Endodermal cell (in vitro differentiated cells): ENCODE measurements around the gene IFNAR2. TPM values are rescaled to one million over a fixed set of nuclear protein-coding genes. Genes with fewer than 3 reads are reported as not detected.

Experiments
- DNase-seq: peaks from one replicate; pipeline ENCODE4 v3.0.0-alpha.2; 2017
- H3K27ac ChIP-seq: 2 replicates; pipeline ENCODE4 v1.5.1; 2013; ENCODE audit warnings: mild to moderate bottlenecking, low read depth, low read length, moderate library complexity
- H3K27me3 ChIP-seq: 2 replicates; pipeline ENCODE4 v1.6.1; 2013; ENCODE audit warnings: mild to moderate bottlenecking, low read length, moderate library complexity; ENCODE audit not compliant: insufficient read depth, control insufficient read depth, poor library complexity, severe bottlenecking
- H3K36me3 ChIP-seq: 2 replicates; pipeline ENCODE4 v1.7.0; 2013; ENCODE audit warnings: mild to moderate bottlenecking, low read length, moderate library complexity; ENCODE audit not compliant: control insufficient read depth, insufficient read depth
- H3K4me1 ChIP-seq: one replicate; pipeline ENCODE4 v1.7.0; 2013; ENCODE audit warnings: low read length; ENCODE audit not compliant: control insufficient read depth, insufficient read depth
- H3K4me3 ChIP-seq: 2 replicates; pipeline ENCODE4 v1.5.1; 2013; ENCODE audit warnings: mild to moderate bottlenecking, low read length, moderate library complexity
- H3K9ac ChIP-seq: 2 replicates; pipeline ENCODE4 v1.6.1; 2013; ENCODE audit warnings: mild to moderate bottlenecking, low read length, moderate library complexity; ENCODE audit not compliant: poor library complexity, severe bottlenecking; ENCODE audit errors: extremely low read depth
- H3K9me3 ChIP-seq: 2 replicates; pipeline ENCODE4 v1.6.1; 2013; ENCODE audit warnings: mild to moderate bottlenecking, low read length, moderate library complexity; ENCODE audit not compliant: control insufficient read depth
- H3K27ac Mint-ChIP-seq: 2 replicates; pipeline ENCODE4 v1.8.0; 2020; ENCODE audit warnings: mixed read lengths
- H3K27me3 Mint-ChIP-seq: 2 replicates; pipeline ENCODE4 v1.8.0; 2021; ENCODE audit warnings: mild to moderate bottlenecking, mixed read lengths; ENCODE audit not compliant: insufficient read depth
- H3K36me3 Mint-ChIP-seq: 2 replicates; pipeline ENCODE4 v1.8.0; 2020; ENCODE audit warnings: low read depth, mixed read lengths
- H3K4me1 Mint-ChIP-seq: 2 replicates; pipeline ENCODE4 v1.8.0; 2020; ENCODE audit warnings: mixed read lengths
- H3K4me3 Mint-ChIP-seq: 2 replicates; pipeline ENCODE4 v1.8.0; 2020; ENCODE audit warnings: mild to moderate bottlenecking, moderate library complexity, mixed read lengths
- H3K9me3 Mint-ChIP-seq: 2 replicates; pipeline ENCODE4 v1.8.0; 2020; ENCODE audit warnings: mild to moderate bottlenecking, mixed read lengths
- WGBS, 2 experiments: methylation state at CpG; one replicate each; pipeline versions ENCODE4 v1.1.5 to v1.1.7; 2013; ENCODE audit warnings: missing lambda C conversion rate in 2 of 2, mixed read lengths in 1 of 2; ENCODE audit not compliant: insufficient coverage in 1 of 2, insufficient read length in 1 of 2; 5-methylcytosine and 5-hydroxymethylcytosine counted together
- total RNA-seq, 2 donors: library from RNA; stranded (reverse); fragmentation: NEBNext Ultra II Directional in 1 of 2; extraction: Animal tissue kit (Norgen Biotek cat#: 25700) in 1 of 2; gene quantifications; 2 replicates in 1 of 2; 3 replicates in 1 of 2; pipeline ENCODE4 v1.2.1, GENCODE V29; 2021
- TF ChIP-seq, protein P1 (sequence below): fragments of 200-600 bp; sonication (generic); conservative IDR thresholded peaks from 2 replicates; pipeline ENCODE4 v1.5.0; 2021; ENCODE audit warnings: antibody characterized with exemption, mild to moderate bottlenecking

Gene IFNAR2
- total RNA-seq, 2 donors from 2014 or later: 14.1 to 27.7 TPM

- Mint-ChIP-seq H3K36me3 (peaks cover 54% of the 10 kb centered on the region), H3K4me1 (peaks cover under 1% of the 10 kb centered on the region), H3K9me3 (peaks cover 13% of the 10 kb centered on the region), H3K4me3 (no peak overlapping the region), H3K27me3 (no peaks in the 10 kb centered on the region), H3K27ac (no peak overlapping the region)
- no peak overlapping the region for H3K27ac ChIP-seq
- DNase-seq: no peak
- peaks cover 8% of the 10 kb centered on the region for H3K9me3 ChIP-seq
- H3K9ac ChIP-seq: no peak overlapping the region
- H3K4me3 ChIP-seq: no peak overlapping the region
- WGBS, 2 experiments: 95 to 99% methylated on average over 8 to 9 of the region's 9 CpGs
- H3K4me1 ChIP-seq: no peaks in the 10 kb centered on the region
- TF ChIP-seq, protein P1, sequence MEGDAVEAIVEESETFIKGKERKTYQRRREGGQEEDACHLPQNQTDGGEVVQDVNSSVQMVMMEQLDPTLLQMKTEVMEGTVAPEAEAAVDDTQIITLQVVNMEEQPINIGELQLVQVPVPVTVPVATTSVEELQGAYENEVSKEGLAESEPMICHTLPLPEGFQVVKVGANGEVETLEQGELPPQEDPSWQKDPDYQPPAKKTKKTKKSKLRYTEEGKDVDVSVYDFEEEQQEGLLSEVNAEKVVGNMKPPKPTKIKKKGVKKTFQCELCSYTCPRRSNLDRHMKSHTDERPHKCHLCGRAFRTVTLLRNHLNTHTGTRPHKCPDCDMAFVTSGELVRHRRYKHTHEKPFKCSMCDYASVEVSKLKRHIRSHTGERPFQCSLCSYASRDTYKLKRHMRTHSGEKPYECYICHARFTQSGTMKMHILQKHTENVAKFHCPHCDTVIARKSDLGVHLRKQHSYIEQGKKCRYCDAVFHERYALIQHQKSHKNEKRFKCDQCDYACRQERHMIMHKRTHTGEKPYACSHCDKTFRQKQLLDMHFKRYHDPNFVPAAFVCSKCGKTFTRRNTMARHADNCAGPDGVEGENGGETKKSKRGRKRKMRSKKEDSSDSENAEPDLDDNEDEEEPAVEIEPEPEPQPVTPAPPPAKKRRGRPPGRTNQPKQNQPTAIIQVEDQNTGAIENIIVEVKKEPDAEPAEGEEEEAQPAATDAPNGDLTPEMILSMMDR: no peak
- H3K27me3 ChIP-seq: no peaks in the 10 kb centered on the region
- H3K36me3 ChIP-seq: peaks cover 42% of the 10 kb centered on the region
Observed at GRCh38 chr21:33258475-33258874, 28.7 kb downstream of the IFNAR2 start.

DNA sequence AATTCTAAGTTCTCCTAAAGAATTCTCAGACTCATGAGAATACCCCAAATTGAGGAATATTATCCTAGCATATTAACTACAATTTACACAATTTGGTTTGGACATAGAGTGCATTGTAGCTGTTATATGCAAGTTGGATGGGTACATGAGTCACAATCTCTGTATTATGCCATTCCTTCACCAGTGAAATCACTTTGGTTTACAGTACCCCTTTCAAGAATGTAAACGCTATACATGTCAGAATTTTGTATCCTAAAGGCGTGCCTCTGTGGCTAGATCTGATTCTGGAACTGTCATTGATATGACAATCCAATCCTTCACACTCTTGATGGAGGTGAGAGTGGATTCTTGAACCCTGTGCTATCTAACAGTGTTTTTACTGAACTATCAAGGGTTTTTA, 29.7 kb downstream of the IFNAR2 start:
- WGBS, 2 experiments: 84 to 97% methylated on average over 2 of the region's 2 CpGs
- H3K27me3 Mint-ChIP-seq: peaks cover 2% of the 10 kb centered on the region
- Histone ChIP-seq H3K36me3 (peaks cover 43% of the 10 kb centered on the region), H3K27ac (no peak overlapping the region), H3K27me3 (no peaks in the 10 kb centered on the region), H3K9ac (no peak overlapping the region), H3K9me3 (peaks cover 8% of the 10 kb centered on the region), H3K4me3 (no peak overlapping the region), H3K4me1 (no peaks in the 10 kb centered on the region)
- DNase-seq: no peak
- H3K36me3 Mint-ChIP-seq: peaks cover 52% of the 10 kb centered on the region
- no peak overlapping the region for H3K27ac Mint-ChIP-seq
- TF ChIP-seq, protein P1: no peak
- H3K4me3 Mint-ChIP-seq: no peak overlapping the region
- peaks cover 13% of the 10 kb centered on the region for H3K9me3 Mint-ChIP-seq
- no peaks in the 10 kb centered on the region for H3K4me1 Mint-ChIP-seq

GRCh38 chr21:33259995-33260394, 30.3 kb downstream of the IFNAR2 start:
- no peaks in the 10 kb centered on the region for H3K4me1 ChIP-seq
- Mint-ChIP-seq H3K27me3 (peaks cover 2% of the 10 kb centered on the region), H3K27ac (no peak overlapping the region), H3K9me3 (peaks cover 13% of the 10 kb centered on the region), H3K4me1 (no peaks in the 10 kb centered on the region), H3K4me3 (no peak overlapping the region), H3K36me3 (peaks cover 46% of the 10 kb centered on the region)
- no peak overlapping the region for H3K4me3 ChIP-seq
- no peak overlapping the region for H3K9ac ChIP-seq
- TF ChIP-seq, protein P1: no peak
- H3K27ac ChIP-seq: no peak overlapping the region
- H3K27me3 ChIP-seq: no peaks in the 10 kb centered on the region
- DNase-seq: peak; percentile 19
- WGBS, 2 experiments: 96 to 100% methylated on average over 3 to 7 of the region's 7 CpGs
- peaks cover 38% of the 10 kb centered on the region for H3K36me3 ChIP-seq
- H3K9me3 ChIP-seq: peaks cover 8% of the 10 kb centered on the region
